Stimulated activated CD4-positive, alpha-beta T cell treated with anti-CD3 and anti-CD28 coated beads, Interleukin-1b, Interleukin-23, amount 100 ng/mL, for 24 hours (primary cell): ENCODE measurements around the gene BARD1.
"Not testable (repeated sequence)": the region's sequence is repeated elsewhere in the genome, so short reads cannot be mapped to it uniquely, and the experiment has no call there.

Experiments
- DNase-seq, 4 experiments: peaks; one replicate each; pipeline ENCODE4 v3.0.0-alpha.2; 2020; ENCODE audit warnings: low read depth in 4 of 4, low spot score in 1 of 4

The BARD1 gene

DNA sequence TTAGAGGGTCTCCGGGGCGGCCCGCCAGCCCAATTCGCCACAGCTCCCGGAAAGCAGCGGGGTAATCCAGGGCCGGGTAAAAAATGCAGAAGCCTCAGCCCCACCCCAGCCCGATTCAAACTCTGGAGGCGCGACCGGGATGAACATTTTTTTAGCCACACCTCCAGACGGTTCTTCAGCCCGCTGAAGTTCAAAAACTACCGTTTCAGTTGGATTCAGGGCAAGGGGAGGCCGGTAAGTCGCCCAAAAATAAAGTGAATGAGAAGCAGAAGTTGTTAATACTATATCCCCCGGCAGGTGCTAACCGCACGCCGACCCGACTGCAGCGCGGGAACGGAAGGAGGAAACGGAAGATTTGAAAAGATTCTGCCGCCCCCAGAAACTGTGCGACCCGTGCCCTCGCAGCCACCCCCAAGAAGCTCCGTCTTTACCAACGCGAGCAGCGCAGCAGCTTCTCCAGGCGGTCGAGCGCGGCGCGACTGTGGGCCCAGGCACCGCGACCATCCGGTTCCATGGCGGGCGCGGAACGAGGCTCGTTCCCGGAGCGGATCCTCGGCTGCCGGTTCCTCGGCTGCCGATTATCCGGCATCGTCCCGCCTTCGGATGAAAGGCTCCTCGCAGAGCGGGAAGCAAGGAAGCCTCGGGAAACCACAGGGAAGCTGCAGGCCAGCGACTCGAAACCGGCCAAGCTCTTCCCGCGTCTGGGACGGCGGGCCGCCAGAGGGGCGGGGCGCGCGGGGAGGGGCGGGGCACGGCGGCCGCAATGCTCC, at the start of gene BARD1:
Gene BARD1, minus strand, starts transcription at position 703 of the 770 bp plus-strand sequence. Its CDS starts 114 bp downstream, at position 589.
- DNase-seq, result peak; percentile 9 to 32 (median 24)

DNA sequence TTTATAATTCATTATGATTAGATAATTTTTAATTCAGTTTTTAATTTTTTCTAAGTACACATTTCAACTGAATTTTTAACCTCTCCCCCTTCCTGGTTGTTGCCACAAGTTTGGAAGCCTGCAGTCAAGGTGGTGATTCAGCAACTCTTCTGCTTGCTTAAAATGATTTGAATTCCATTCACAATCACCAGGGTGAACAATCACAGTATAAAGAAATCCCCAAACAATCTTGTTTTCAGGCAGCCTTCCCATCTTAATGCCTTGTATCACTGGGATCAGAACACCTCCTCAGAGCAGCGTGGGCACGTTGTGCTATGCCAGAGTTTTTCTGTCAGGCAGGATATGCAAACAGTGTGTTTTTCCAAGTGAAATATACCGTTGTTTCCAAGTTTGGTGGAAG, 46.7 kb upstream of the BARD1 start:
- no peak for DNase-seq

DNA sequence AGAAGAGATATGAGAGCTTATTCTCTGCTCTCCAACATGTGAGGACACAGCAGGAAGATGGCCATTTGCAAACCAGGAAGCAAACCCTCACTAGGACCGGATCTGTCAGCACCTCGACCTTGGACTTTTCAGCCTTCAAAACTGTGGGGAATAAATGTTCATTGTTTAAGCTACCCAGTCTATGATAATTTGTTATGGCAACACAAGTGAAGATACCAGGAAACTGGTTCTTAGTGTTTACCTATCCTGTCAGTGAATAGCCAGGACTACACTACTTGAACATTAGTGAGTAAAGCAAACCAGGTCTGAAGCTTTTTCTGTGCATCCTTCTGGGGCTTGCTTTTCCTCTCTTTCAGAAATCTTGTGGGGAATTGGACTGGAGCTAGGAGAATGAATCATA, 44.4 kb upstream of the BARD1 start:
- DNase-seq, result no peak

DNA sequence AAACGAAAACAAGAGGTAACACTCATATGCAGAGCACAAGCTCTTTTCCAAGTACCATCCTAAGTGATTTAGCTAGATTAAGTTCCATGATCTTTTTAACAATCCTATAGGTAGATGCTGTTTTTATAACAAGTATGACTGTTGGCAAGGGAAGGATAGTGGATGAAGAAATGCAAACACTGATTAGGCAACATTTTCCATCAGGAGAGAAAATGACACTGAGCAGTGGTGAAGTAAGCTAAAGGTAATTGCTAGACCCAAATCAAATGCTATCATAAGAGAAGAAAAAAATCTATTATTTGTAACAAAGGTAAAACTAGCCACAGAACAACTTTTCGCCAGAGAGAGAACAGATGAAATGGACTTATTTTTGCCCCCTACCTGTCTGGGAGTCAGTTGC, 34.3 kb upstream of the BARD1 start:
- DNase-seq, result no peak

DNA sequence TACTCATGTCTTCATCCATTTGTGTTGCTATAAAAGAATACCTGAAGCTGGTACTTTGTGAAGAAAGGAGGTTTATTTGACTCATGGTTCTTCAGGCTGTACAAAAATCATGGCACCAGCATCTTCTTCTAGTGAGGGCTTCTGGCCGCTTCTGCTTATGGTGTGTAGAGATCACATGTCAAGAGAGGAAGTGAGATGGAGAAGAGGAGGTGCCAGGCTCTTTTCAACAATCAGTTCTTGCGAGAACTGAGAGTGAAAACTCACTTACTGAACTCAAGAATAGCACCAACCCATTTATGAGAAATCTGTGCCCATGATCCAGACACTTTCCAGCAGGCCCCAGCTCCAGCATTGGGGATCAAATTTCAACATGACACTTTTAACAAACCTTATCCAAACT, 30.0 kb upstream of the BARD1 start:
- no peak for DNase-seq

DNA sequence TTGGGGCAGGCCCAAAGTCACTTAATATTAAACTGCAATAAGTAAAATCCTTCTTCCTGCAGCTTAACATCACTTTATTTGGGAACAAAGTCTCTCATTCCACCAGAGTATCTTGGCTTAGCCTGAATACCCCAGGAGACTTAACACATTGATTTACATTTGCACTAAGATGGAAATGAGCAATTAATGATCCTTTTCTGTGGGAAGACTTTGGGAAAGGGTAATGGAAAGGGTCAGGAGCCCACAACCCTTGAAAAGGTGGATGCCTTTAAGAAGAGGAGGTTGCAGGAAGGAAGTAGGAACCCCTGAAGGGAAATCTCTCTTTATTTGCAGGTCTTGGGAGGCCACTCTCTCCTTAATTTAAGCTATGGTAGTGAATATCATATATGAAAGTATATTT, 28.0 kb upstream of the BARD1 start:
- DNase-seq, result no peak

DNA sequence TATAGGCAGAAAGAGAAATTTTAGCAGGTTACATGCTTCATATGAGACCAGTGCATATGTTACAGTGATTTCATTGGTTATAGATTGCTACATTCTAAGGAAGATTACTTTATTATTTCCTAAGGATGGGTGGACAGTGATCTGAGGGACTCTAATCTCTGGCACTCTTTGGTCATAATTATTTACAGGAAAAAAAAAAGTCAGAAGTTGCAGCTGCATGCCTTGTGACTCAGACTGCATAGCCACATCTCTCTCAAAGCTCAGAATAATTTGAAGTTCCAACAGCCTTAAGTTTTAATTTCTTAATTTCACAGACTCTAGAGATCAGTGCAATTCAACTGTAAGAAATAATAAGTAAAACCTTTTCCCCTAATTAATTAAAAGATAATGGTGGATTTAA, 27.1 kb upstream of the BARD1 start:
- no peak for DNase-seq

DNA sequence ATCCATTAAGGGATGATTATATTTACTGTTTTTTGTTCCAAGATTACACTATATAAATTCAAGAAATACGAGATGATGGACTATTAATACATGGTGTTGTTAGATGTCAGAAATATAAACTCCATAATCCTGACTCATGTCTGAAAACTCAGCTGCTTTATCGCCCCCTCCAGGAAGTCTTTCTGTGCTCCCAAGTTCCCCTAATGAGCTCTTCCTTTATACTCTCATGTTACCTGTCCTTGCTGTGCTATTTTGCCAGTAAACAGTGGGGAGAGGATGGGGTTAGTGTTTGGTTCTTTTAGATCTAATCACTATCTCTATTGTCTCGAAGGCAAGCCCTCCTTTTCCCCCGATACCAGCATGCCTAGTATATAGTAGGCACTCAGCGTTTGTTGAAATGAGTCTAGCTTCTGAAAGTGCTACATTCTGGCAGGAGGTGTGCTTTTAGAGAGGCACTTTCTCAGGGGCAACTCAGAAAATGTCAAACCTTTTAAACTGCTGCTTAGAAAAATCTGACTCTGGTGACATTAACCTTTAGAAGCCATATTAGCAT, 21.4 kb upstream of the BARD1 start:
- no peak for DNase-seq

DNA sequence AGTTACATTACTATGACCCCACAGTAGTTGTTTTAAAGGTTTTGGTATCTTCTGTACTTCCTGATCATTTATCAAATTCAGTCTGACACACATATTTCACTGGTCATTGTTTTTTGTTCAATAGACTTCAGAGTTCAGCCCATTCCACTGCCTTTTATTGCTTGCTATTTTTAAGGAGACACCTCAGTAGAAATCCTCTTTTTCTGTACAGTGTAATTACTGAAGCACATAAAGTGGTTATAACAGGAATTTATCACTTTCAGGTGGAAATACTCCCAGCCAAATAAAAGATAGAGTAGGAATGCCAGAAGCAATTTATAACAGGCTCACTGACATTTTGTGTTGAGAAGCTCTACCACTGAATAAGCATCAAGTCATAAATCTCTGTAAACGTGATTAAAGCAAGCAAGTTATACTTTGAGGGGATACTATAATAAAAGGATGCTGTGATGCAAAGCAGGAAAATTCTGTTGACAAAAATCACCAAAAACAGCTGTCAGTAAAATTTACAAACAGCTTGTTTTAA, 6.6 kb upstream of the BARD1 start:
- DNase-seq, result no peak

DNA sequence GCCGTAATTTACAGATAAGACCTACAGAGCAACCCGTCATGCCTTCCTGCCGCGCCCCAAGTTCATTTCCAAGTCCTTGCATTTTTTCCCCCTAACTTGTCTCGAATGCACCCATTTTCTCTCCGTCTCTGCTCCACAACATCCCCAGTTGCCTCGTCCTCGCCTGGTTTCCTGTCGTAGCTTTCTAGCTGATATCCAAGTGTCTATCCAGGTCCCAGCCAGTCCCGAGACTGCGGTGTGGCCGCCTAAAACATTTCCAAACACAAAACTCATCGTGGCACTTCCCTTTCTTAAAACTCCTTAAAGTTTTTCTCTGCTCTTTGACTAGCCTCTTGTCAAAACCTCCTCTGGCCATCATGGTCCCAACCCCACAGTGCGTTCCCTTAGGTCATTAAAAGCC, 1.2 kb upstream of the BARD1 start:
- DNase-seq, result no peak

DNA sequence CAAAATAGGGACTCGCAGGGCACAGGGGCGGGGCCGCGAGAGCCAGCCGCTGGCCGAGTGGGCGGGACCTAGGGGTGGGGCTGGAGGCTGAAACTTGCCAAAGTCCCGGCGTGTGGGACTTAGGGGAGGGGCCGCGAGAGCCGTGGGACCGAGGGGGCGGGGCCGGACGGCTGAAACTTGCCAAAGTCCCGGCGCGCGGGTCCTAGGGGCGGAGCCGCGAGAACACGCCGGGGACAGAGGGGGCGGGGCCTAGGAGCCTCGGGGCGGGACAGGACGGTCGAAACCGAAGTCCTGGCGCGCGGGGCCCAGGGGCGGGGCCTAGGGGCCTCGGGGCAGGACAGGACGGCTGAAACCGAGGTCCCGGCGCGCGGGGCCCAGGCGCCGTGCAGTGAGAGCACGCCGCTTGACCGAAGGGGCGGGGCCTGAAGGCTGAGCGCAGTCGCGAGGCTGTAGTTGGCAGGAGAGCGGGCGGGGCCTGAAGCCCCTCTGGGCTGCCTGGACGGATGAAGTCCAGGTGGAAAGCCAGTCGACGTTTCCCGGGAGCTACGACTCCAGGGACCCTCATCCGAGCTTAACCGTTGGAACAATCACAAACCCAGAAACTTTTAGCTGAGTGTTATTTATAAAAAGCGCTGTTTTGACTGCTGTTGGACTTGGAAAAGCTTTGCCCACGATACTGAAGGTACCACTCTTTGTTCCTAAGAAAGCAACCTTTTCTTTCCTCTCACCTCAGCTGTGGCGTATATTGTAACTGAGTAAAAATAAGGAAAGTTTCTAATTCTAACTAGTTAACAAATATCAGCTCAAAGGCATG, 475 bp upstream of the BARD1 start:
- DNase-seq, result peak; percentile 96 to 99 (median 99)

DNA sequence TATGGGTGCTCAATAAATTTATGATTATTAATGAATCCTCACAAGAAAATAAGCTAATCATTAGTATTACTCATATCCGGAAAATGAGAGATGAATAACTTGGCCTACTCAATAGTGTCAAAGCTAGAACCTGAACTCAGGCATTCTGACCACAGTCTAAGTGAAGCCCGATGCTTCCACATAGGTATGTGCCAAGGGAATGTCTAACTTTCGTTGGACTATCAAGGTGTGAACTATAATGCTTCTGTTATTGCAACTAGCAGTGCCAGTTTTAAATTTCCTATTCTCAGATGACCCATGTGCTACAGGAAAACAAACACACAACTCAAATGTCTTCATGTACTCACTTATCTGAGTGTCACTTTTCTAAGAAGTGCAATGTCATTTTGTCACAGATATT, 1.8 kb downstream of the BARD1 start:
- DNase-seq, result no peak

DNA sequence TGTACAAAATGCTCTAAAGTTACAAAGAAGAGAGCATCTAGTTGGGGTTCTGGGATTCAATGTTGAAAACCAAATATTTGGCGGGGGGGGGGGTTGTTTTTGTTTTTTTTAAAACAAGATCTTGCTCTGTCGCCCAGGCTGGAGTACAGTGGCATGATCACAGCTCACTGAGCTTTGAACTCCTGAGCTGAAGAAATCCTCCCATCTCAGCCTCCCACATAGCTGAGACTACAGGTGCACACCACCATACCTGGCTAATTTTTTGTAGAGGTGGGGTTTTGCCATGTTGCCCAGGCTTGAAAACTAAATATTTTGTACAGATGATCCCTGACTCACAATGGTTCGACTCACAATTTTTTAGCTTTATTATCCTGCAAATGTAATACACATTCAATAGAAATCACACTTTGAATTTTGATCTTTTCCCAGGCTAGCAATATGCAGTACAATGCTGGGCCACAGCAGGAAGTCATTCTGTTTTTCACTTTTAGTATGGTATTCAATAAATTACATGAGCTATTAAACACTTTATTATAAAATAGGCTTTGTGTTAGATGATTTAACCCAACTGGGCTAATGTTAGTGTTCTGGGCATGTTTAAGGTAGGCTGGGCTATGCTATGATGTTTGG, 7.6 kb downstream of the BARD1 start:
- DNase-seq, result no peak

DNA sequence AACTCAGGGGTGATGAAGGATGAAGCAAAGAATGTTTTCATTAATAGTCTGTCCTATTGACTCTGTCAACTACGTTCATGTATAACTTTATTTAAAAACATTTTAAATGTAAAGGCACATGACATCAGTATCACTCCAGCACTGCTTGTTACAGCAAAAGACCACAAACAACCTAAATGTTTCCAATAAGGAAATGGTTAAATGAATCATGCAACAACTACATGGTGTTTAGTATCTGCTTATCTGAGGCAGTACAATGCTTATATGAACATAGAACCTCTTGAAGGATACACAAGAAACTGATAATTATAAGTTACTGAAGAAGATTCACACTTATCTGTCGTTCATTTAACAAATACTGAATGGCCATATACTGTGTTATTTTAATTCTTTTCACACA, 8.4 kb downstream of the BARD1 start:
- no peak for DNase-seq

DNA sequence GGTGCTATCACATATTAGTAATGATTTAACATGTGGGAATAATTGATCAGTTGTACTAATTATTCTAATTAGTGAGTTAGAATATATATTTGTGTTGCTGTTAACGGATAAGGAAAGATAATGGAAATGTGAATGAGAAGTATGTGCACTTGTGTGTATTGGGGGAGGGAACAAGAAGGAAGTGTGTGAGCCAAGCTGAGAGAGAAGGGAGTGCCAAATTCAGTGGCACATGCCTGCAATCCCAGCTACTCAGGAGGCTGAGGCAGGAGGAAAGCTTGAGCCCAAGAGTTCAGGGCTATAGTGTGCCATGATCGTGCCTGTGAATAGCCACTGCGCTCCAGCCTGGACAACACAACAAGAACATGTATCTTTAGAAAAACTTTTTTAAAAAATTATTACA, 9.3 kb downstream of the BARD1 start:
- DNase-seq, result no peak

DNA sequence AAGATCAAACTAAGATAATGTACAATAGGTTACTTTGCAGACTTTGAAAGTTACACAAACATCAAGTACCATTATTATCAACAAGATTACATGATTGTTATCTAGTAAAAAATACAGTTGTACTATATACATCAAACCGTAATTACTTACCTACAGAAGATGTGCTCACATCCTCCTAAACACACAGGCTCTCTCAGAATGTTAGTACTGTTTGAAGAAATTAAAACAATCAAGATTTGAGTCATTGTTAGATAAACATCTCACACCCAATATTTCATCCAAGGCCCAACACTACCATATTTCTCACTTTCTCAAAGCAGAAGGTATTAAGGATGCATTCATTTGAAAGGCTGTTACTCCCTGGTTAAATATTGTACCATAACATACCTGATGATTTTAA, 12.6 kb downstream of the BARD1 start:
- DNase-seq, result no peak

DNA sequence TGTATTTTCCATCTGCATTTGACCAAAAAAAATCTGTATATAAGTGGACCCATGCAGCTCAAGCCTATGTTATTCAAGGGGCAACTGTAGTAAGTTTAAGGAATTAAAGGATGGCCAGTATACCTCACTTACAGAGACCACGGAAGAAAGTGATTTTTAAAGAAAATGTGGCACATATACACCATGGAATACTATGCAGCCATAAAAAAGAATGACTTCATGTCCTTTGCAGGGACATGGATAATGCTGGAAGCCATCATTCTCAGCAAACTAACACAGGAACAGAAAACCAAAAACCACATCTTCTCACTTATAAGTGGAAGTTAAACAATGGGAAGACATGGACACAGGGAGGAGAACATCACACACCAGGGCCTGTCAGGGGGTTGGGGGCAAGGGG, 26.3 kb downstream of the BARD1 start:
- DNase-seq, result not testable (repeated sequence)

DNA sequence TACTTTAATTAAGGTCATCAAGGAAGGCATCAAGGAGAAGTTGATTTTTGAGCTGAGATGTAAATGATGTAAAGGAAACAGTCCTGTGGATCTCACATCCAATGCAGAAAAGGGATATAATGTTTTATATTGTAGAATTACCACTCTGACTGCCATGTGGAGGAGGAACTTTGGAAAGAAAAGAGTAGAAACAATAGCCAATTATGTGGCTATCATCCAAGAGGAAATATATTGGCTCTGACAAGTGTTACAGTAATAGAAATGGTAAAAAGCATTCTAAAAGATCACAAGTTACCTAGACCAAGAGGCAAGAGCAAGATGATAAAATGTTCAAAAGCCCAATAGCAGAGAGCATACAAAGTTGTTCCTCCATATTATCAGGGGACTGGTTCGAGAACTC, 26.8 kb downstream of the BARD1 start:
- no peak for DNase-seq

DNA sequence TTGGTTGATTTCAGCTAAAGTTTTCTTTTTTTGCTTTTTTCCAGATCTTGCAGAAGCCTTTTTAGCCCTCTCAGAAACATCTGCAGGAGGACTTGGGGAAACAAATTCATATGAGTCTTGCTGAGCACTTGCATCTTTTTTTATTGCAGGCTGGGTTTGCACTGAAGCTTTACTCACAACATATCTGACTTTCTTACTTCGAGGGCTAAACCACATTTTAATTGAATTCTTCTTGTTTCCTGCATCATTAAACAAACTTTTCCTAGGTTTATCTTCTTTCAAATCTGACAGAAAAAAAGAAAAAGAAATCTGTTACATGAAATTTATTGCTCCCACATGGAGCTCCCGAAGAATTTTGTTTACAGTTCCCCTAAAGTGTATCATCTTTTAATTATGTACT, 28.3 kb downstream of the BARD1 start:
- no peak for DNase-seq

DNA sequence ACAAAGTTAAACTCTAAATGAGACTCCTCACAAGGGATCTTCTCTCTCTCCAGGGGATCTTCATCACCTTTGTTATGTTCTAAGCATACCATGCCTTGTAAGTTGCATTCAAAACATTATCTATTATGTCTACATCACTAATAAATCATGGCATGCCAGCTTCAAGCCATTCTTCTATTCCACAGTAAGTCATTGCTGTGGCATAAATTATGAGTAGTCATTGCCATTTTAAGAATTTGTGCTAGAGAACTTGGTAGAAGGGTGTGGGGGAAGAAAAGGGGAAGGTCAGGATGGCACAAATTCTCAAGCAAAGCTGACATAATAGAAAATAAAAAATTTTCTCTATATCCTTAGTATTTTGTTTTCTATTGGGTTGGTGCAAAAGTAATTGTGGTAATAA, 33.5 kb downstream of the BARD1 start:
- no peak for DNase-seq

DNA sequence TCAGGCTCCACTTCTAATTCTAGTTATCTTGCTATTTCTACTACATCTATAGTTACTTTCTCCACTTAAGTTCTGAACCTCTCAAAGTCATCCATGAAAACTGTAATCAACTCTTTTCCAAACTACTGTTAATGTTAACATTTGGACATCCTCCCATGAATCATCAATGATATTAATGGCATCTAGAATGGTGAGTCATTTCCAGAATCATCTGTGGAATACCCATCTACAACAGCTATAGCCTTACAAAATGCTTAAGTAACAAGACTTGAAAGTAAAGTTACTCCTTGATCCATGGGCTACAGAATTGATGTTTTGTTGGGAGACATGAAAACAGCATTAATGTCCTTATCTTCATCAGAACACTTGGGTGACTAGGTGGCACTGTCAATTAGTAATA, 35.4 kb downstream of the BARD1 start:
- no peak for DNase-seq
